Karpas-422 (cell line): ENCODE measurements around the gene HELZ. TPM values are rescaled to one million over a fixed set of nuclear protein-coding genes. Genes with fewer than 3 reads are reported as not detected.

Source experiments
- DNase-seq: peaks from one replicate; pipeline ENCODE4 v3.0.0-alpha.2; 2015
- H2AFZ ChIP-seq: fragments of 200-600 bp; sonication (generic); 2 replicates; pipeline ENCODE4 v1.6.1; 2014; ENCODE audit warnings: antibody characterized with exemption, low read length, mixed read lengths
- H3K27ac ChIP-seq: fragments of 200-600 bp; sonication (generic); 2 replicates; pipeline ENCODE4 v1.5.1; 2014; ENCODE audit warnings: mild to moderate bottlenecking, low read length, moderate library complexity
- H3K27me3 ChIP-seq: fragments of 200-600 bp; sonication (generic); 2 replicates; pipeline ENCODE4 v1.6.1; 2014; ENCODE audit warnings: low read length, mixed read lengths
- H3K36me3 ChIP-seq: fragments of 200-600 bp; sonication (generic); 2 replicates; pipeline ENCODE4 v1.6.1; 2014; ENCODE audit warnings: low read length, mixed read lengths; ENCODE audit not compliant: insufficient read depth
- H3K4me1 ChIP-seq: fragments of 200-600 bp; sonication (generic); 2 replicates; pipeline ENCODE4 v1.6.1; 2014; ENCODE audit warnings: mild to moderate bottlenecking, low read length, mixed read lengths
- H3K4me2 ChIP-seq: fragments of 200-600 bp; sonication (generic); 2 replicates; pipeline ENCODE4 v1.6.1; 2014; ENCODE audit warnings: low read length, low read depth, mild to moderate bottlenecking; ENCODE audit not compliant: poor library complexity, severe bottlenecking
- H3K4me3 ChIP-seq: fragments of 200-600 bp; sonication (generic); 2 replicates; pipeline ENCODE4 v1.5.1; 2014; ENCODE audit warnings: mild to moderate bottlenecking, antibody characterized with exemption, low read length, mixed read lengths
- H3K79me2 ChIP-seq: fragments of 200-600 bp; sonication (generic); 2 replicates; pipeline ENCODE4 v1.6.1; 2014; ENCODE audit warnings: mild to moderate bottlenecking, low read length, mixed read lengths
- H3K9ac ChIP-seq: fragments of 200-600 bp; sonication (generic); 2 replicates; pipeline ENCODE4 v1.6.0; 2014; ENCODE audit warnings: low read length
- H3K9me2 ChIP-seq: fragments of 200-600 bp; sonication (generic), shearing (Covaris generic); replicated peaks from 2 replicates; pipeline ENCODE4 v1.6.0; 2014; ENCODE audit warnings: mild to moderate bottlenecking, low read length, moderate library complexity; ENCODE audit not compliant: insufficient read depth
- H3K9me3 ChIP-seq: fragments of 300-700, 200-600 bp; sonication (generic); 2 replicates; pipeline ENCODE4 v1.6.1; 2014; ENCODE audit warnings: low read length, mixed read lengths
- H4K20me1 ChIP-seq: fragments of 200-600 bp; sonication (generic); 2 replicates; pipeline ENCODE4 v1.6.1; 2014; ENCODE audit warnings: mild to moderate bottlenecking, antibody characterized with exemption, low read length, low read depth; ENCODE audit not compliant: insufficient read depth
- total RNA-seq: library from RNA; depleted of rRNA; stranded (reverse); fragments of >200 nt; shearing (Covaris generic); gene quantifications from 2 replicates; pipeline ENCODE4 v1.2.3, GENCODE V29; 2014; ENCODE audit warnings: low replicate concordance

The HELZ gene
- total RNA-seq, 1 experiment from 2014 or later: 77.9 TPM

- H3K9ac ChIP-seq: no peak overlapping the region
- peaks cover 84% of the 10 kb centered on the region for H3K79me2 ChIP-seq
- no peak overlapping the region for H3K4me2 ChIP-seq
- no peaks in the 10 kb centered on the region for H3K9me2 ChIP-seq
- no peak overlapping the region for H3K27ac ChIP-seq
- peaks cover 24% of the 10 kb centered on the region for H4K20me1 ChIP-seq
- DNase-seq: no peak
- H3K27me3 ChIP-seq: no peaks in the 10 kb centered on the region
- no peaks in the 10 kb centered on the region for H3K4me1 ChIP-seq
- no peak overlapping the region for H2AFZ ChIP-seq
- peaks cover 21% of the 10 kb centered on the region; the same call in 1 of the 2 replicates for H3K36me3 ChIP-seq
- no peaks in the 10 kb centered on the region for H3K9me3 ChIP-seq
- no peak overlapping the region for H3K4me3 ChIP-seq
Observed at GRCh38 chr17:67217446-67217845, 27.6 kb downstream of the HELZ start.

GRCh38 chr17:67216578-67217320 lies 28.2 kb downstream of the HELZ start:
- Histone ChIP-seq H3K79me2 (peaks cover 81% of the 10 kb centered on the region), H3K9me3 (no peaks in the 10 kb centered on the region), H4K20me1 (peaks cover 19% of the 10 kb centered on the region), H3K9me2 (no peaks in the 10 kb centered on the region), H3K36me3 (peaks cover 21% of the 10 kb centered on the region; the same call in 1 of the 2 replicates), H3K27ac (no peak overlapping the region), H3K9ac (no peak overlapping the region), H3K4me3 (no peak overlapping the region), H3K27me3 (no peaks in the 10 kb centered on the region), H3K4me2 (no peak overlapping the region), H2AFZ (no peak overlapping the region), H3K4me1 (no peaks in the 10 kb centered on the region)
- DNase-seq: no peak

GRCh38 chr17:67215991-67216421 lies 29.0 kb downstream of the HELZ start:
- DNase-seq: no peak
- H3K27me3 ChIP-seq: no peaks in the 10 kb centered on the region
- H3K9me2 ChIP-seq: no peaks in the 10 kb centered on the region
- no peak overlapping the region for H2AFZ ChIP-seq
- no peaks in the 10 kb centered on the region for H3K9me3 ChIP-seq
- H4K20me1 ChIP-seq: peaks cover 16% of the 10 kb centered on the region
- peaks cover 81% of the 10 kb centered on the region for H3K79me2 ChIP-seq
- H3K36me3 ChIP-seq: peaks cover 22% of the 10 kb centered on the region; the same call in 1 of the 2 replicates
- H3K4me2 ChIP-seq: no peak overlapping the region
- no peak overlapping the region for H3K4me3 ChIP-seq
- H3K27ac ChIP-seq: no peak overlapping the region
- H3K9ac ChIP-seq: no peak overlapping the region
- no peaks in the 10 kb centered on the region for H3K4me1 ChIP-seq

GRCh38 chr17:67212714-67213417 lies 32.1 kb downstream of the HELZ start:
- no peaks in the 10 kb centered on the region for H4K20me1 ChIP-seq
- 0 out of 2 replicates have a peak, but pooled peaks cover 15% of the 10 kb centered on the region for H3K36me3 ChIP-seq
- no peak overlapping the region for H3K9ac ChIP-seq
- H3K27ac ChIP-seq: no peak overlapping the region
- no peak overlapping the region for H3K4me3 ChIP-seq
- H3K9me2 ChIP-seq: no peaks in the 10 kb centered on the region
- H3K9me3 ChIP-seq: no peaks in the 10 kb centered on the region
- peaks cover 79% of the 10 kb centered on the region for H3K79me2 ChIP-seq
- no peaks in the 10 kb centered on the region for H3K4me1 ChIP-seq
- H3K27me3 ChIP-seq: no peaks in the 10 kb centered on the region
- no peak overlapping the region for H2AFZ ChIP-seq
- DNase-seq: no peak
- no peak overlapping the region for H3K4me2 ChIP-seq

GRCh38 chr17:67212231-67212630 lies 32.8 kb downstream of the HELZ start:
- H4K20me1 ChIP-seq: no peaks in the 10 kb centered on the region
- no peak overlapping the region for H3K27ac ChIP-seq
- H3K4me1 ChIP-seq: no peaks in the 10 kb centered on the region
- H3K4me3 ChIP-seq: no peak overlapping the region
- DNase-seq: no peak
- H3K9me2 ChIP-seq: no peaks in the 10 kb centered on the region
- H3K4me2 ChIP-seq: no peak overlapping the region
- H3K36me3 ChIP-seq: 0 out of 2 replicates have a peak, but pooled peaks cover 17% of the 10 kb centered on the region
- H3K9ac ChIP-seq: no peak overlapping the region
- H3K9me3 ChIP-seq: no peaks in the 10 kb centered on the region
- H3K79me2 ChIP-seq: peaks cover 81% of the 10 kb centered on the region
- H3K27me3 ChIP-seq: no peaks in the 10 kb centered on the region
- H2AFZ ChIP-seq: no peak overlapping the region

- Histone ChIP-seq H4K20me1 (no peaks in the 10 kb centered on the region), H3K27ac (no peak overlapping the region), H3K9ac (no peak overlapping the region), H3K79me2 (peaks cover 77% of the 10 kb centered on the region), H3K9me3 (no peaks in the 10 kb centered on the region), H3K36me3 (0 out of 2 replicates have a peak, but pooled peaks cover 14% of the 10 kb centered on the region), H3K9me2 (no peaks in the 10 kb centered on the region), H3K4me3 (no peak overlapping the region), H3K27me3 (no peaks in the 10 kb centered on the region), H3K4me1 (no peaks in the 10 kb centered on the region), H3K4me2 (no peak overlapping the region), H2AFZ (no peak overlapping the region)
- no peak for DNase-seq
Observed at GRCh38 chr17:67211742-67212141, 33.3 kb downstream of the HELZ start.

- no peak overlapping the region for H3K4me3 ChIP-seq
- H3K79me2 ChIP-seq: peaks cover 75% of the 10 kb centered on the region
- H3K9me2 ChIP-seq: no peaks in the 10 kb centered on the region
- 0 out of 2 replicates have a peak, but pooled peaks cover 12% of the 10 kb centered on the region for H3K36me3 ChIP-seq
- H3K27ac ChIP-seq: no peak overlapping the region
- H3K9ac ChIP-seq: no peak overlapping the region
- DNase-seq: no peak
- H3K27me3 ChIP-seq: no peaks in the 10 kb centered on the region
- no peaks in the 10 kb centered on the region for H3K9me3 ChIP-seq
- no peak overlapping the region for H3K4me2 ChIP-seq
- H3K4me1 ChIP-seq: no peaks in the 10 kb centered on the region
- no peaks in the 10 kb centered on the region for H4K20me1 ChIP-seq
- H2AFZ ChIP-seq: no peak overlapping the region
Observed at GRCh38 chr17:67210915-67211314, 34.1 kb downstream of the HELZ start.

- Histone ChIP-seq H3K4me3 (no peak overlapping the region), H3K27me3 (no peaks in the 10 kb centered on the region), H3K79me2 (peaks cover 81% of the 10 kb centered on the region), H3K4me1 (no peaks in the 10 kb centered on the region), H3K4me2 (no peak overlapping the region), H4K20me1 (no peaks in the 10 kb centered on the region), H3K36me3 (0 out of 2 replicates have a peak, but pooled peaks cover 12% of the 10 kb centered on the region), H3K9me3 (no peaks in the 10 kb centered on the region), H3K9ac (no peak overlapping the region), H3K27ac (no peak overlapping the region), H3K9me2 (no peaks in the 10 kb centered on the region), H2AFZ (no peak overlapping the region)
- no peak for DNase-seq
Observed at GRCh38 chr17:67208232-67208631, 36.8 kb downstream of the HELZ start.
